ENCODE data around the gene TTC5. TPM values are rescaled to one million over a fixed set of nuclear protein-coding genes. Genes with fewer than 3 reads are reported as not detected.
"Not testable (repeated sequence)": the region's sequence is repeated elsewhere in the genome, so short reads cannot be mapped to it uniquely, and the experiment has no call there.

Gene TTC5
- total RNA-seq, 4 donors from 2014 or later: 5.6 to 14.9 (median 9.7) TPM

GRCh38 chr14:20306079-20306423, 300 bp upstream of the TTC5 start:
- H3K27ac ChIP-seq: no peak overlapping the region
- peaks cover 0 to 4% (median 2%) of the 10 kb centered on the region in 4 donors for H3K36me3 ChIP-seq
- H3K27me3 ChIP-seq: no peaks in the 10 kb centered on the region
- intact Hi-C loops (cut with DNase I; ENCODE audit: low total_unique reads) (no loop called here), in situ Hi-C loops (cut with MboI; ENCODE audit: low pct_ligation_motif_present in 1 of 4, low pct_unique_long_range_greater_than_20kb in 1 of 4, low sequenced_read_pairs in 3 of 4) (no loop called here)
- peak overlapping the region in 3 of 4 donors; percentile 49 to 61 (median 55) for H3K4me3 ChIP-seq
- H3K9me3 ChIP-seq: no peaks in the 10 kb centered on the region
- TF ChIP-seq POLR2AphosphoS5 (IDR thresholded peaks at IDR 0.05): no peak
- TF ChIP-seq POLR2A (IDR thresholded peaks at IDR 0.05): no peak
- no peak for TF ChIP-seq CTCF (IDR thresholded peaks at IDR 0.05)
- no peak for TF ChIP-seq EP300 (IDR thresholded peaks at IDR 0.05; ENCODE audit: low read depth)
- H3K4me1 ChIP-seq: peaks cover 10 to 19% (median 13%) of the 10 kb centered on the region in 4 donors
- no peak for DNase-seq
- WGBS, 2 donors (ENCODE audit: low coverage in 1 of 2): 92 to 100% methylated on average over 1 of the region's 1 CpG

- Histone ChIP-seq H3K4me3 (no peak overlapping the region), H3K27ac (no peak overlapping the region), H3K36me3 (peaks cover 0 to 40% (median 13%) of the 10 kb centered on the region in 4 donors), H3K4me1 (peaks cover 10 to 19% (median 13%) of the 10 kb centered on the region in 4 donors), H3K9me3 (no peaks in the 10 kb centered on the region), H3K27me3 (no peaks in the 10 kb centered on the region)
- no peak for DNase-seq
- intact Hi-C loops (cut with DNase I; ENCODE audit: low total_unique reads) (no loop called here), in situ Hi-C loops (cut with MboI; ENCODE audit: low pct_ligation_motif_present in 1 of 4, low pct_unique_long_range_greater_than_20kb in 1 of 4, low sequenced_read_pairs in 3 of 4) (no loop called here)
- WGBS, 2 donors (ENCODE audit: low coverage in 1 of 2): 89 to 95% methylated on average over 1 of the region's 1 CpG
- TF ChIP-seq EP300 (IDR thresholded peaks at IDR 0.05; ENCODE audit: low read depth): no peak
Observed at GRCh38 chr14:20302042-20302755, 3.6 kb downstream of the TTC5 start.

GRCh38 chr14:20295067-20295466, 10.7 kb downstream of the TTC5 start:
- peaks cover 0 to 84% (median 32%) of the 10 kb centered on the region in 4 donors for H3K36me3 ChIP-seq
- WGBS, 2 donors (ENCODE audit: low coverage in 1 of 2): 70 to 73% methylated on average over 3 to 4 of the region's 4 CpGs
- H3K4me1 ChIP-seq: no peaks in the 10 kb centered on the region
- in situ Hi-C loops (cut with MboI; ENCODE audit: low pct_ligation_motif_present in 1 of 4, low pct_unique_long_range_greater_than_20kb in 1 of 4, low sequenced_read_pairs in 3 of 4) (no loop called here), intact Hi-C loops (cut with DNase I; ENCODE audit: low total_unique reads) (no loop called here)
- TF ChIP-seq POLR2A (IDR thresholded peaks at IDR 0.05) (no peak), POLR2AphosphoS5 (IDR thresholded peaks at IDR 0.05) (no peak), EP300 (IDR thresholded peaks at IDR 0.05; ENCODE audit: low read depth) (no peak), CTCF (IDR thresholded peaks at IDR 0.05) (no peak)
- H3K4me3 ChIP-seq: no peak overlapping the region
- H3K9me3 ChIP-seq: no peaks in the 10 kb centered on the region
- H3K27ac ChIP-seq: no peak overlapping the region
- no peaks in the 10 kb centered on the region for H3K27me3 ChIP-seq
- DNase-seq: no peak

- Histone ChIP-seq H3K27ac (no peak overlapping the region), H3K27me3 (no peaks in the 10 kb centered on the region), H3K4me1 (no peaks in the 10 kb centered on the region), H3K36me3 (peaks cover 0 to 86% (median 32%) of the 10 kb centered on the region in 4 donors), H3K9me3 (no peaks in the 10 kb centered on the region), H3K4me3 (no peak overlapping the region)
- no peak for DNase-seq
- WGBS, 2 donors (ENCODE audit: low coverage in 1 of 2): 89 to 95% methylated on average over 2 of the region's 2 CpGs
- in situ Hi-C loops (cut with MboI; ENCODE audit: low pct_ligation_motif_present in 1 of 4, low pct_unique_long_range_greater_than_20kb in 1 of 4, low sequenced_read_pairs in 3 of 4) (no loop called here), intact Hi-C loops (cut with DNase I; ENCODE audit: low total_unique reads) (no loop called here)
- no peak for TF ChIP-seq CTCF (IDR thresholded peaks at IDR 0.05)
- no peak for TF ChIP-seq POLR2AphosphoS5 (IDR thresholded peaks at IDR 0.05)
Observed at GRCh38 chr14:20294636-20295035, 11.1 kb downstream of the TTC5 start.

GRCh38 chr14:20281998-20282397, 23.8 kb downstream of the TTC5 start:
- H3K36me3 ChIP-seq; intact Hi-C loops (cut with DNase I; ENCODE audit: low total_unique reads); H3K4me3 ChIP-seq; DNase-seq; H3K27me3 ChIP-seq; in situ Hi-C loops (cut with MboI; ENCODE audit: low pct_ligation_motif_present in 1 of 4, low pct_unique_long_range_greater_than_20kb in 1 of 4, low sequenced_read_pairs in 3 of 4); H3K4me1 ChIP-seq; H3K9me3 ChIP-seq; H3K27ac ChIP-seq: not testable (repeated sequence)
- 95% methylated on average over 1 of the region's 1 CpG; no CpG with 5 or more reads in 1 of the 2 donors for WGBS, 2 donors (ENCODE audit: low coverage in 1 of 2)

GRCh38 chr14:20280265-20280664, 25.5 kb downstream of the TTC5 start:
- H3K27ac ChIP-seq; H3K4me3 ChIP-seq; in situ Hi-C loops (cut with MboI; ENCODE audit: low pct_ligation_motif_present in 1 of 4, low pct_unique_long_range_greater_than_20kb in 1 of 4, low sequenced_read_pairs in 3 of 4); intact Hi-C loops (cut with DNase I; ENCODE audit: low total_unique reads); H3K27me3 ChIP-seq; DNase-seq; H3K4me1 ChIP-seq; H3K36me3 ChIP-seq; H3K9me3 ChIP-seq: not testable (repeated sequence)
- WGBS, 2 donors (ENCODE audit: low coverage in 1 of 2): 87 to 100% methylated on average over 4 to 7 of the region's 7 CpGs

Data from transverse colon (tissue), 4 donors.